GM12892 (cell line): ENCODE results near the gene CLIC5.

Source experiments
- POLR2A ChIP-seq: IDR thresholded peaks from 2 replicates; pipeline ENCODE4 v1.6.1; 2011; ENCODE audit warnings: low read depth, low read length, control low read depth
- POLR2AphosphoS5 ChIP-seq: IDR thresholded peaks from 2 replicates; pipeline ENCODE4 v1.6.1; 2011; ENCODE audit warnings: low read depth, low read length, control low read depth
- TAF1 ChIP-seq: IDR thresholded peaks from 2 replicates; pipeline ENCODE4 v1.6.1; 2011; ENCODE audit warnings: low read depth, mild to moderate bottlenecking, control low read depth, low read length, borderline replicate concordance

DNA sequence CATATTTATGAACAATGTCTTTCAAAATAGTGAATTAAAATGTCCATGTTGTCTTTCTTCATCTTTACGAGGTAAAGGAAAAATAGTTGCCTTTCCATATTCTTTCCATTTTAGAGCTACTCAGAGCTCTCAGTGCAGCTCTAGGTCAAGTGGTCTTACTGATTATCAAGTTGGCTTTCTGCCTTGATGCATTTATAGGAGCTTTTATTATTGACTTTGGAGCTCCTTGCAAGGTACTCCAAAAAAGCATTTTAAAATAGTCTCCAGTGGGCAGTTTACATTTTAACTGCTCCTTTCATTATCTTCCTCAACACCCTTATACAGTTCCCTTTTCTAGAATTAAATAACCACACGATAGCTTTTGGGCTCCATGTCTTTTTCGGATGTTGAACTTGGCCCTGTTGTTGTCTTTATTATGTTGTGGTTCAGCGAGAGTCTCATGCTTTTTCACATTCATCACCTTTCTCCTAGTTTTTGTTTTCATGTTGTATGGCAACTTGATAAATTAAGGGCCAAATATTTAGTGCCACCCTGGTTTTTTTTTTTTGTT, 122.9 kb downstream of the CLIC5 start:
- TF ChIP-seq POLR2AphosphoS5 (no peak), TAF1 (no peak), POLR2A (no peak)
